ENCODE measurements around the gene TMEM95. TPM values are rescaled to one million over a fixed set of nuclear protein-coding genes. Genes with fewer than 3 reads are reported as not detected.

TMEM95 gene
- total and polyA plus RNA-seq, 2 donors (not counting 1 experiment from before 2014, with no cell fraction given) = 0.25 TPM; not detected in 1

GRCh38 chr17:7343250-7343649 is 11.7 kb upstream of the TMEM95 start:
- WGBS (ENCODE audit: insufficient coverage) = 91% methylated on average over 15 of the region's 15 CpGs
- TF ChIP-seq EZH2 (IDR thresholded peaks at IDR 0.05; ENCODE audit: borderline replicate concordance, insufficient read depth, low read depth, low read length, poor library complexity, severe bottlenecking) (no peak), CTCF (IDR thresholded peaks at IDR 0.05) (no peak)
- no peaks in the 10 kb centered on the region for H3K9me3 ChIP-seq (ENCODE audit: control extremely low read depth in 1 of 3, control insufficient read depth in 2 of 3, insufficient read depth in 1 of 3, low read length in 2 of 3)

More at GRCh38 chr17:7343250-7343649, 11.7 kb upstream of the TMEM95 start:
- POLR2A ChIA-PET = interaction anchor here (0.8 to 1.6 kb wide), 2 partner anchors 14 to 18 kb away, joined by 3 to 7 read pairs; partner anchors contain the start of gene NEURL4
- H3K27ac ChIP-seq (ENCODE audit: low read length in 2 of 2) = no peak overlapping the region
- H2AFZ ChIP-seq (ENCODE audit: insufficient read depth, low read depth, low read length, poor library complexity, severe bottlenecking) = no peak overlapping the region
- Mint-ChIP-seq H3K9me3 (ENCODE audit: insufficient read depth) (no peaks in the 10 kb centered on the region), H3K4me1 (peaks cover 7% of the 10 kb centered on the region), H3K27me3 (no peaks in the 10 kb centered on the region), H3K4me3 (no peak overlapping the region), H3K27ac (no peak overlapping the region)
- H3K36me3 ChIP-seq (replicated peaks in 1 of 2; ENCODE audit: control extremely low read depth in 1 of 2, control insufficient read depth in 1 of 2, extremely low read depth in 1 of 2, insufficient read depth in 2 of 2, low read length in 1 of 2) = peaks cover 10 to 88% of the 10 kb centered on the region in 2 experiments
- ATAC-seq (ENCODE audit: low read depth) (no peak), DNase-seq (no peak)
- H3K4me1 ChIP-seq (ENCODE audit: control insufficient read depth in 2 of 2, insufficient read depth in 2 of 2, low read length in 2 of 2) = peaks cover 0 to 14% of the 10 kb centered on the region in 2 donors
- intact Hi-C loops (cut with micrococcal nuclease) = no loop called here
- CTCF ChIA-PET = interaction anchor here (0.6 to 5.8 kb wide), 4 partner anchors 14 to 46 kb away, joined by 3 to 47 read pairs (median 24); partner anchors contain the start of gene NEURL4
- peaks cover 64% of the 10 kb centered on the region for H4K20me1 ChIP-seq (ENCODE audit: control insufficient read depth, insufficient read depth, low read length, poor library complexity, severe bottlenecking)
- H3K27me3 ChIP-seq (replicated peaks in 1 of 4; ENCODE audit: control extremely low read depth in 1 of 4, control insufficient read depth in 3 of 4, insufficient read depth in 4 of 4, low read length in 3 of 4) = no peaks in the 10 kb centered on the region
- no peak overlapping the region for H3K9ac ChIP-seq (ENCODE audit: low read length)
- no peak overlapping the region for H3K4me3 ChIP-seq (ENCODE audit: control extremely low read depth in 1 of 5, extremely low read depth in 1 of 5, insufficient read depth in 1 of 5, low read depth in 2 of 5, low read length in 4 of 5)
- no peak overlapping the region for H3K4me2 ChIP-seq (replicated peaks; ENCODE audit: low read depth, low read length, poor library complexity, severe bottlenecking)
- H3K79me2 ChIP-seq (ENCODE audit: control insufficient read depth, insufficient read depth, low read length) = peaks cover 48% of the 10 kb centered on the region

Measured in B cell (primary cell).